Adrenal gland (tissue), 5 donors: ENCODE results near the gene ST6GALNAC3.

Source experiments
- CTCF ChIP-seq, 6 experiments: fragments of 450-650 bp in 4 of 6; fragments of 200-600 bp in 2 of 6; sonication (generic) in 1 of 6; IDR thresholded peaks; 1 replicate in 5 of 6; 2 replicates in 1 of 6; pipeline versions ENCODE4 v1.5.1 to v1.8.0; 2016 to 2021; ENCODE audit warnings: antibody characterized with exemption in 6 of 6, mild to moderate bottlenecking in 2 of 6, moderate library complexity in 1 of 6
- POLR2A ChIP-seq, 2 donors: fragments of 450-650 bp; IDR thresholded peaks; one replicate each; pipeline ENCODE4 v1.6.1; 2017; ENCODE audit warnings: antibody characterized with exemption in 2 of 2, mild to moderate bottlenecking in 2 of 2, moderate library complexity in 1 of 2
- donor health status: DM: no; HTN: no; CAD: no.

DNA sequence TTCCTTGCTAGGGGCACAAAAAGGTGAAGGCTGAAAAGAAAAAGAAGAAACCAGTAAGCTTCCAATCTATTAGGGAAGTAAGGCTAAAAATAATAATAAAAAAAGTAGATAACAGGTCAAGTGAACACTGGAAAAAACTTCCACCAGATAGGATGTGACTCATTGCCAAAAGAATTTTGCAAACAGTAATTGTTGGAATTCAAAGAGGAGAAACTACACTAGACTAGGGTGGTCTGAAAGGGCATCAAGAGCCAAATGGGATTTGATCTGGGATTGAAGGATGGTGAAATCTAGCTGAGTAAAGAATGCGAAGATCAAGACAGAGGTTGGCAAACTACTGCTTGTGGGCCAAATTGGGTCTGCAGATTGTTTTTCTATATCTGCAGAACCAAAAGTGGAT is 6.0 kb upstream of the ST6GALNAC3 start:
- TF ChIP-seq POLR2A (IDR thresholded peaks at IDR 0.05) = no peak
- no peak for TF ChIP-seq CTCF (IDR thresholded peaks at IDR 0.05)
